Astrocyte of the cerebellum (primary cell): ENCODE measurements around the gene PTPRM.

Experiments used
- DNase-seq: peaks from one replicate; pipeline ENCODE4 v3.0.0-alpha.2; 2011; ENCODE audit warnings: low read depth
- H3K4me3 ChIP-seq: 2 replicates; pipeline ENCODE4 v1.5.1; 2011; ENCODE audit warnings: mild to moderate bottlenecking, low read depth, low read length, moderate library complexity
- CTCF ChIP-seq: IDR thresholded peaks from 2 replicates; pipeline ENCODE4 v1.5.1; 2012; ENCODE audit warnings: low read length, low read depth, moderate library complexity, mild to moderate bottlenecking; ENCODE audit errors: missing control alignments
- in situ Hi-C: cut with HindIII; loops from 2 replicates; pipeline ENCODE4 v1.10.0; 2017; ENCODE audit warnings: low sequenced_read_pairs

The PTPRM gene

GRCh38 chr18:8218197-8218596, 651.1 kb downstream of the PTPRM start:
- in situ Hi-C loops = no loop called here
- no peak overlapping the region for H3K4me3 ChIP-seq
- no peak for DNase-seq
- no peak for TF ChIP-seq CTCF

GRCh38 chr18:8221452-8221851, 654.3 kb downstream of the PTPRM start:
- no peak for DNase-seq
- H3K4me3 ChIP-seq = no peak overlapping the region
- in situ Hi-C loops = no loop called here
- no peak for TF ChIP-seq CTCF

GRCh38 chr18:8224576-8224975, 657.5 kb downstream of the PTPRM start:
- TF ChIP-seq CTCF = no peak
- no peak overlapping the region for H3K4me3 ChIP-seq
- in situ Hi-C loops = no loop called here
- no peak for DNase-seq

- no peak overlapping the region for H3K4me3 ChIP-seq
- TF ChIP-seq CTCF = no peak
- DNase-seq = no peak
- in situ Hi-C loops = no loop called here
These were observed 661.9 kb downstream of the PTPRM start for GRCh38 chr18:8229040-8229439.

GRCh38 chr18:8229787-8230186, 662.7 kb downstream of the PTPRM start:
- in situ Hi-C loops = no loop called here
- H3K4me3 ChIP-seq = no peak overlapping the region
- no peak for TF ChIP-seq CTCF
- DNase-seq = no peak

GRCh38 chr18:8231316-8231715, 664.2 kb downstream of the PTPRM start:
- DNase-seq = no peak
- TF ChIP-seq CTCF = no peak
- H3K4me3 ChIP-seq = no peak overlapping the region
- in situ Hi-C loops = no loop called here

GRCh38 chr18:8232791-8233190, 665.7 kb downstream of the PTPRM start:
- TF ChIP-seq CTCF = no peak
- no peak for DNase-seq
- in situ Hi-C loops = no loop called here
- no peak overlapping the region for H3K4me3 ChIP-seq
